T-helper 1 cell treated with Interleukin-12 subunit alpha and Interleukin-12 subunit beta and Interleukin-4 antibody, amounts not matched to agents 30 μg/mL and 1 μg/mL, for 36 hours (primary cell): ENCODE results near the gene MARCHF7.
"Not testable (repeated sequence)": the region's sequence is repeated elsewhere in the genome, so short reads cannot be mapped to it uniquely, and the experiment has no call there.

Experiments
- H3K27ac Mint-ChIP-seq: one replicate; pipeline ENCODE4 v1.8.0; 2021; ENCODE audit warnings: mild to moderate bottlenecking, mixed read lengths
- H3K27me3 Mint-ChIP-seq: one replicate; pipeline ENCODE4 v1.8.0; 2021; ENCODE audit warnings: low read depth, mixed read lengths
- H3K36me3 Mint-ChIP-seq: one replicate; pipeline ENCODE4 v1.8.0; 2021; ENCODE audit warnings: low read depth, mixed read lengths
- H3K4me1 Mint-ChIP-seq: one replicate; pipeline ENCODE4 v1.8.0; 2021; ENCODE audit warnings: low read depth, mixed read lengths
- H3K4me3 Mint-ChIP-seq: one replicate; pipeline ENCODE4 v1.8.0; 2021; ENCODE audit warnings: mild to moderate bottlenecking, moderate library complexity, mixed read lengths
- H3K9me3 Mint-ChIP-seq: one replicate; pipeline ENCODE4 v1.8.0; 2021; ENCODE audit warnings: mixed read lengths

MARCHF7 gene

DNA sequence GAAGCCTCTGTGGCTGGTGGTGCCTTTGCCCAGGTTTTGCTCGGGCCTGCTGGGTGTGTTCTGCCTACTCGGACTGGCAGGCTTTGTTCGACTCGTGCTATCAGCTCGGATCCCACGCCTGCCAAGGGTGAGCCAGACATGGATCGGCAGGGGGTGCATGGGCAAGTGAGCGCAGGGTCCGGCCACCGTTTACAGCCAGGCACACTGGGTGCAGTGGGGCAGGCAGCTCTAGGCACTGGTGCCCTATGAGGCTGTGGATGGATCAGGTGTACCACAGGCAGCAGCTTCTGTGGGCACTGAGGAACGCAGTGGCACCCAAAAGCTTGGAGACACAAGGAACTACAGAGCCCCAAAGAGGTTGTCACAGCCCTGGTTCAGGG lies 25.6 kb downstream of the MARCHF7 start:
- Mint-ChIP-seq H3K9me3 (no peaks in the 10 kb centered on the region), H3K36me3 (peaks cover 40% of the 10 kb centered on the region), H3K4me1 (peaks cover 13% of the 10 kb centered on the region), H3K27me3 (no peaks in the 10 kb centered on the region), H3K27ac (no peak overlapping the region), H3K4me3 (no peak overlapping the region)

DNA sequence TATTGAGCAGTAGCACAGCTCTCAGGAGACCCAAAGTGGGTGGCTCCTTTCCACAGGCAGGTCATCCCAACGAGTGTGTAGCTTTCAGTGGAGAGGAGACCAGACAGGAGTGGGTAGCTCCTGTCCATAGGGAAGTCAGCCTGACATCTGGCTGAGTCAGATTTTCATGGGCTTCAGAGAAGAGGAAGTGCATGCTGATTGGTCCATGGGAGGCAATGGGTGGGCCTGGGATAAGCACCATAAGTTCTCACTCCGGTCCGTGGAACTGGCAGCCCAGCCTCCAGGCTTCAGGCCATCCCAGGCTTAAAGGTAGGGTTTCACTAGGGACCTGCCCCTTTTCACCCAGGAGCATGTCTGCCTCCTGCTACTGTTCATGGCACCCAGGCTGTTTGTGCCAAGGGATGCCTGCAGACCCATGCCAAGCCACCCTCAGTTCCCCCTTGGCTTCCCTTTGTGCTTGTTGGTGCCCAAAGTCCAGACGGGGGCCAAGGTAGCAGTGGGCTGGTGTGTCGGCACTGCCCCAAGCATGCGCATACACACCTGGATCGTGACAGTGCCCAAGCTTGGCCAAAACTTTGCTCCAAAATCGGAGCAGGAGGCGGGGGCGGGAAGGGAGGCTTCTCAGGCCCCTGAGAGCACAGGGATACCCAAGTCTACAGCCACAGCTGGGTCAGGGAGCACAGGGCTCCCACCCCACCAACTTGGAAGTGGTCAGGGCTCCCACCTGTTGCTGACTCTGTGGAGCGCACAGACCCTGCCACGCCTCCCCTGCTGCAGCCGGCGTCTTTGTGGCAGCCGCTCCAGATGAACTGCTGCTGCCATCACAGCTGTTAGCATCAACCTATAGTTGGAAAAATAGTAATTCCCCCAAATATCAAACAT lies 26.4 kb downstream of the MARCHF7 start:
- Mint-ChIP-seq H3K27ac (no peak overlapping the region), H3K36me3 (peaks cover 36% of the 10 kb centered on the region), H3K27me3 (no peaks in the 10 kb centered on the region), H3K9me3 (no peaks in the 10 kb centered on the region), H3K4me3 (no peak overlapping the region), H3K4me1 (peaks cover 15% of the 10 kb centered on the region)

DNA sequence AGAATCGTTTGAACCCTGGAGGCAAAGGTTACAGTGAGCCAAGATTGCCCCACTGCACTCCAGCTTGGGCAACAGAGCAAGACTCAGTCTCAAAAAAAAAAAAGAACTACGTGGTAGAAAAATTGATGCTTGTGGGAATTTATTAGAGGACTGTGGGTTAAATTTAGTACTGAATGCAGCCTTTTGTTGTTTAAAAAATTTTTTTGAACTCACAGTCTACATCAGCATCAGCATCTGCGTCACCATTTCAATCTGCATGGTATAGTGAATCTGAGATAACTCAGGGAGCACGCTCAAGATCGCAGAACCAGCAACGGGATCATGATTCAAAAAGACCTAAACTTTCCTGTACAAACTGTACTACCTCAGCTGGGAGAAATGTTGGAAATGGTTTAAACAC lies 30.5 kb downstream of the MARCHF7 start:
- no peaks in the 10 kb centered on the region for H3K9me3 Mint-ChIP-seq
- peaks cover 31% of the 10 kb centered on the region for H3K36me3 Mint-ChIP-seq
- no peaks in the 10 kb centered on the region for H3K27me3 Mint-ChIP-seq
- H3K4me1 Mint-ChIP-seq = peaks cover 13% of the 10 kb centered on the region
- no peak overlapping the region for H3K27ac Mint-ChIP-seq
- no peak overlapping the region for H3K4me3 Mint-ChIP-seq

DNA sequence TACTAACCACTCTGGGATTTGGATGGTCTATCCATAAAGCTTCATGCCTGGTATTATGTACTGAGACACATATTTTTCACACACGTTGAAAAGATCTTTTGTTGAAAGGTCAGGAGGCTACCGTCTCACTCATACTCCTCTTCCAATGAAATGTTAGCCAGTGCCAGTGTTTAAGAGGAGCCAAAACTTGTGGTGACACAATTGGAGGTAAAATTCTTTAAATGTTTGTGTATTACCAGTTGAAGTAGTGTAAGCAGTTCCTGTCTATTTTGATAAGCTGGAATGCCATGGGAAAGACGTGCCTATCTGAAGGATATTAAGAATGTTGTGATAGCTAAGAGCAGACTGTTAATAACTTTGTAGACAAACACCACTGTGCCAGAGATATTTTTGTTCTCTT lies 32.1 kb downstream of the MARCHF7 start:
- H3K4me1 Mint-ChIP-seq = peaks cover 13% of the 10 kb centered on the region
- H3K4me3 Mint-ChIP-seq = no peak overlapping the region
- no peaks in the 10 kb centered on the region for H3K9me3 Mint-ChIP-seq
- H3K36me3 Mint-ChIP-seq = peaks cover 39% of the 10 kb centered on the region
- no peak overlapping the region for H3K27ac Mint-ChIP-seq
- H3K27me3 Mint-ChIP-seq = no peaks in the 10 kb centered on the region

DNA sequence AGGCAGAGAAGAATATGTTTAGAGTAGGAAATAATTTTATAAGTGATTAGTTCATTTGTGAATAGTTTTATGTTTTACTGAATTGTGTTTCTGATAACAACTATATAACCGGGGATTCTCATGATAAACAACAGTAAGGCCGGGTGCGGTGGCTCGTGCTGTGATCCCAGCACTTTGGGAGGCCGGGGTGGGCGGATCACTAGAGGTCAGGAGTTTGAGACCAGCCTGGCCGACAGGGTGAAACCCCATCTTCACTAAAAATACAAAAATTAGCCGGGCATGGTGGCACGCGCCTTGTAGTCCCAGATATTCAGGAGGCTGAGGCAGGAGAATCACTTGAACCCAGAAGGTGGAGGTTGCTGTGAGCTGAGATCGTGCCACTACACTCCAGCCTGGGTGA lies 32.9 kb downstream of the MARCHF7 start:
- not testable (repeated sequence) for H3K27ac Mint-ChIP-seq, H3K9me3 Mint-ChIP-seq, H3K27me3 Mint-ChIP-seq, H3K4me3 Mint-ChIP-seq
- H3K4me1 Mint-ChIP-seq = peaks cover 13% of the 10 kb centered on the region
- peaks cover 39% of the 10 kb centered on the region for H3K36me3 Mint-ChIP-seq

DNA sequence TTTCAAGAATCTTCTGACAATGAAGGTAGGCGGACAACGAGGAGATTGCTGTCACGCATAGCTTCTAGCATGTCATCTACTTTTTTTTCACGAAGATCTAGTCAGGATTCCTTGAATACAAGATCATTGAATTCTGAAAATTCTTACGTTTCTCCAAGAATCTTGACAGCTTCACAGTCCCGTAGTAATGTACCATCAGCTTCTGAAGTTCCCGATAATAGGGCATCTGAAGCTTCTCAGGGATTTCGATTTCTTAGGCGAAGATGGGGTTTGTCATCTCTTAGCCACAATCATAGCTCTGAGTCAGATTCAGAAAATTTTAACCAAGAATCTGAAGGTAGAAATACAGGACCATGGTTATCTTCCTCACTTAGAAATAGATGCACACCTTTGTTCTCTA lies 35.8 kb downstream of the MARCHF7 start:
- H3K4me1 Mint-ChIP-seq = peaks cover 15% of the 10 kb centered on the region
- peaks cover 50% of the 10 kb centered on the region for H3K36me3 Mint-ChIP-seq
- H3K4me3 Mint-ChIP-seq = no peak overlapping the region
- H3K27me3 Mint-ChIP-seq = no peaks in the 10 kb centered on the region
- H3K9me3 Mint-ChIP-seq = no peaks in the 10 kb centered on the region
- no peak overlapping the region for H3K27ac Mint-ChIP-seq

DNA sequence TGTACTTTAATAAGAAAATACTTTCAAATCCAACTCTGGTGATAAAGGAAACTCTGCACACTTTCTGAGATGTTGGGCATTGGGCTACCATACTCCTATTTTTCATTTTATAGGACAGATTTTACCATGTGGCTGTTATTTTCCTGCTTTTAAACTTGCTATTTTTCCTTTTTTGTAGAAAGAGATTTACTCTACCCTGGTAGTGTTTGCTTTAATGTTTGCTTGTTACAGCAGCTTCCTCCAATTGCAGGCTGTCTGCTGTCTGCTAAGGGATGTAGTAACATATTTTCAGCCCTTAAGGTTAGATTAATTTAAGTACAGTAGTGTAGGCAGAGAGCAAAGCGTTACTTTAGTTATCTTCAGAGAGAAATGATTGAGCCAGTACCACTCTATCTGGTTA lies 38.6 kb downstream of the MARCHF7 start:
- Mint-ChIP-seq H3K27me3 (no peaks in the 10 kb centered on the region), H3K4me3 (no peak overlapping the region), H3K4me1 (peaks cover 9% of the 10 kb centered on the region), H3K36me3 (peaks cover 39% of the 10 kb centered on the region), H3K27ac (no peak overlapping the region), H3K9me3 (no peaks in the 10 kb centered on the region)

DNA sequence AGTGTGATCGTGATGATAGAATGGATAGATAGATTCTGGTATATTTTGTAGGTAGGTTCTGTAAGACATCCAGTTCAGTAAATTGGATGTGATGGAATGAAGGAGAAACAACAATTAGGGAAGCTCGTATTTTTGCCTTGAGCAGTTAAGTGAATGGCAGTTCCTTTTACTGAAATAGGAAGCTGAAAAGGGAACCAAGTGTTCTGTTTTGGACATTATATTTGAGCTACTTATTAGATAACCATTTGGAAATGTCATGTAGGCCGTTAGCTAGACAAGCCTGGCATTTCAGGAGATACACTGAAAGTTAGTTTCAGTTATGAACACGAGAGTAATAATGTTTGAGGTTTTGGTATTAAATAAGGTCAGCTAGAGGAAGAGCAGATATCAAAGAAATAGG lies 41.5 kb downstream of the MARCHF7 start:
- no peaks in the 10 kb centered on the region for H3K27me3 Mint-ChIP-seq
- no peaks in the 10 kb centered on the region for H3K9me3 Mint-ChIP-seq
- no peak overlapping the region for H3K4me3 Mint-ChIP-seq
- H3K4me1 Mint-ChIP-seq = peaks cover 11% of the 10 kb centered on the region
- H3K36me3 Mint-ChIP-seq = peaks cover 32% of the 10 kb centered on the region
- H3K27ac Mint-ChIP-seq = no peak overlapping the region

DNA sequence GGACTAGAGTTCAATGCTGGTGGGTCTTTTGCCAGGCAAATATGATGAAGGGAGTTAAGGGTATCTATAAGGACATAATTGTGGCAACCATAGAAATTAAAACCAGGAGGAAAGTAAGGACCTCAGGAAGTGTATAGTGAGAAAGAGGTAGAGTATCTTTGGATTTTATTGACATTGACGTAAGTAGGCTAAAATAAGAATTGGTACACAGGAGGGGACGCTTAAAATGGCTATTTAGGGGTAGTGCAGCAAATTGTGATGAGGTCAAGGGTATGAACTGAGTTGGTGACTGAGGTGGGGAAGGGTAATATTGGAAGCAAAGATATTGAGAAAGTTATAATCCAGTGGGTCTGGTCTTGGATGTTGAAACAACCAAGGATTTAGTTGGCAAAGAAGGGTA lies 42.7 kb downstream of the MARCHF7 start:
- H3K9me3 Mint-ChIP-seq = no peaks in the 10 kb centered on the region
- no peak overlapping the region for H3K27ac Mint-ChIP-seq
- peaks cover 11% of the 10 kb centered on the region for H3K4me1 Mint-ChIP-seq
- H3K27me3 Mint-ChIP-seq = no peaks in the 10 kb centered on the region
- H3K36me3 Mint-ChIP-seq = peaks cover 29% of the 10 kb centered on the region
- H3K4me3 Mint-ChIP-seq = no peak overlapping the region

DNA sequence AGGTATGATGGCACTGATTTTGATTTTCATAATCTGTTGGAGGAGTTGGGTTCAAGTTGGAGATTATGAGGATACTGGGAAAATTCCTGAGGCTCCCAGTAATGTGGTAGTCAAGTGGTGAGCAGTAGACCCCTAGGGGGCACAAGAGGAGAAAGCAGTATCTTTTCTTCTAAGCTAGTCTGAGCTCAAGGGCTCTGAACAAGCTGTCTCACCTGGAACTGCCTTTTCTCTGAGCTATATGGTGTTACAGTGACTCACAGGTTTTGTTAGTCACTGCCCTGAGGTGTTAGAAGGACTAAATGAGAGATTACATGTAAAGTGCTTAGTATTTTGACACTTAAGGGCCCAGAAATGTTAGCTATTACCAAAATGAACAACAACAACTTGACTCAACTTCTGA lies 43.5 kb downstream of the MARCHF7 start:
- Mint-ChIP-seq H3K27ac (no peak overlapping the region), H3K4me3 (no peak overlapping the region), H3K36me3 (peaks cover 32% of the 10 kb centered on the region), H3K4me1 (peaks cover 11% of the 10 kb centered on the region), H3K9me3 (no peaks in the 10 kb centered on the region), H3K27me3 (no peaks in the 10 kb centered on the region)

DNA sequence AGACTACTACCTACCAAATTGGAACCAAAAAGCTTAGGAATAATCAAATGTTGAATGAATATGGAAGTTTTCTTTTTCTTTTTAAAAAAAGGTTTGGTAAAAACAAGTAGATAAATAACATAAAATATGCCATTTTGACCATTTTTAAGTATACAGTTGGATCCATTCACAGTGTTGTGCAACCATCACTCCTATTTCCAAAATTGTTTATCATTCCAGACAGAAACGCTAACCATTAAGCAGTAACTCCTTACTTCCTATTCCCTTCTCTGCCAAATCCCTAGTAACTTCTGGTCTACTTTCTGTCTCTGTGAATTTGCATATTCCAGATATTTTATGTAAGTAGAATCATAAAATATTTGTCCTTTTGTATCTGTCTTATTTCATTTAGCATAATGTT lies 45.9 kb downstream of the MARCHF7 start:
- Mint-ChIP-seq H3K4me1 (peaks cover 6% of the 10 kb centered on the region), H3K4me3 (no peak overlapping the region), H3K27ac (no peak overlapping the region), H3K27me3 (no peaks in the 10 kb centered on the region), H3K9me3 (no peaks in the 10 kb centered on the region), H3K36me3 (peaks cover 20% of the 10 kb centered on the region)

DNA sequence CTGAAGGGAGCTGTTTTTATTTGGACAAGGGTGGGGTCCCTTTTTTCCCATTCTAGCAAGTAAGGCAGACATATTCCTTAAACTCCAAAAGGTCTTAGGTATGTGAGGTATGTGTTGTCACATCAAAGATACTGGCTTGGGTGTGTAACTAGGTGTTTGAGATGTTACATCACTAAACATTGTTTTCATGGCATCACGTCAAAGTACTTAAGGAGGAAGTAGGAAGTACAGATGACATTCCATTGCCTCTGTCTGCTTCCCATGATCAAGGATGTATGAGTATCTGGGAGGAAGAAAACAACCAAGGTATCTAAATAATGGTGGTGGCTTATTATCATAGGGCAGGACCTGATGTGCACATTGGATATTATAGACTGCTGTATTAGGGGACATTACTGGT lies 46.4 kb downstream of the MARCHF7 start:
- Mint-ChIP-seq H3K36me3 (peaks cover 22% of the 10 kb centered on the region), H3K27me3 (no peaks in the 10 kb centered on the region), H3K9me3 (no peaks in the 10 kb centered on the region), H3K27ac (no peak overlapping the region), H3K4me3 (no peak overlapping the region), H3K4me1 (peaks cover 6% of the 10 kb centered on the region)

DNA sequence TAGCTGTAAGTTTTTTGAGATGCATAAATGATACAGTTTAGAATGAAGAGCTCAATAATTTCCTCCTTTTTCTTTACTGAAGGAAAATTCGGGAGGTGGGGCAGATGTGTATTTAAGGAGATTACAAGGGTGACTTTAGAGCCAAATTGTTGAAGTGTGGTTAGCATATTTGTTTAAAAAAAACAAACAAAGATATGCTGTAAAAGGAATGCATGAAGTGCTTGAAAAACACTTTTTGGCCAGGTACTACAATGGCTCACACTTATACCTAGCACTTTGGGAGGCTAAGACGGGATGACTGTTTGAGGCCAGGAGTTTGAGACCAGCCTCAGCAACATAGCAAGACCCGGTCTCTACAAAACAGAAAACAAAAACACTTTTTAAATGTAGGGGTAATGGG lies 47.3 kb downstream of the MARCHF7 start:
- Mint-ChIP-seq H3K4me3 (no peak overlapping the region), H3K4me1 (peaks cover 8% of the 10 kb centered on the region), H3K27me3 (no peaks in the 10 kb centered on the region), H3K9me3 (no peaks in the 10 kb centered on the region), H3K27ac (no peak overlapping the region), H3K36me3 (peaks cover 25% of the 10 kb centered on the region)

DNA sequence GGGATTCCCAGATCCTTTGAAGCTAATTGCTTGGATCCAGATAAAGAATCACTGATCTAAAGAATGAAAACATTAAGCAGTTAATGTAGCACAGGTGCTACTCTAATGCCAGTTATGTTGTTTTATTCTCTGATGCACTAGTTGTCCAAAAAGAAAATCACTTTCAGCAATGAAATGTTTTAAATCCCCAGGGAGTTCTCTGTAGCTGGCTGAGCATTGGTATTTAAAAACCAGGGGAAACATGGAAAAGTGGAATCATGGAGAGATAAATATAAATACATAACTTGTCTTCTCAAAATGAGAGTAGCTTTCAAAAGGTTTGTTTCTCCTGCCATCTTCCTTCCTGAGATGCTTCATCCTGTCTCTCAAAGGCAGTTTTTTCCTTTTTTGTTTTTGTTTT lies 48.0 kb downstream of the MARCHF7 start:
- H3K4me3 Mint-ChIP-seq = no peak overlapping the region
- H3K4me1 Mint-ChIP-seq = peaks cover 8% of the 10 kb centered on the region
- H3K27ac Mint-ChIP-seq = no peak overlapping the region
- no peaks in the 10 kb centered on the region for H3K27me3 Mint-ChIP-seq
- no peaks in the 10 kb centered on the region for H3K9me3 Mint-ChIP-seq
- peaks cover 26% of the 10 kb centered on the region for H3K36me3 Mint-ChIP-seq

DNA sequence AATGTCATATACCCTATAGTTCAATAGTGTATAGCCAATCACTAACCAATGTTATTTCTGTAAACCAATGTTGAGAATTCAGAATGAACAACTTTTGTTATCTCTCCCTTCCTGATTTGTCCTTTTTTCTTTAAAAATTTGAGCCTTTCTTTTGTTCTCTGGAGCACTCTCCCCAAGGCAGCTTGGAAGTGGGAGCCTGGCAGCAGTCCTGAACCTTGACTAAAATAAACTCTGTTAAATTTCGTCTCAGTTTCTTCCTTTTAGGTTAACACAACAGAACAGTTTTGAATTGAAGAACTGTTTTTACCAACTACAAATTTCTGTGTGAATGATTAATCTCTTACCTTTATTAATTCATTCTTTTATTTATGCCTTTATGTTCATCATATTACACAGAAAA lies 49.8 kb downstream of the MARCHF7 start:
- Mint-ChIP-seq H3K27me3 (no peaks in the 10 kb centered on the region), H3K4me1 (peaks cover 12% of the 10 kb centered on the region), H3K36me3 (peaks cover 32% of the 10 kb centered on the region), H3K9me3 (no peaks in the 10 kb centered on the region), H3K4me3 (no peak overlapping the region), H3K27ac (no peak overlapping the region)
